A673 (cell line): ENCODE measurements around the gene ARHGAP4. TPM values are rescaled to one million over a fixed set of nuclear protein-coding genes. Genes with fewer than 3 reads are reported as not detected.

ENCODE experiments used
- BruUV-seq: library from RNA; stranded (reverse); fragments of 400-500 nt; replicated peaks from 2 replicates; lab custom pipeline; 2021; lab: Mats Ljungman, UMichigan
- CTCF ChIA-PET: fragments of 300-600 bp; sonication (Branson Sonifier 250); formaldehyde crosslinking; loops from one replicate; lab custom pipeline; 2022; ENCODE audit warnings: antibody characterized with exemption; lab: Charles Lee
- POLR2A ChIA-PET: fragments of 300-600 bp; sonication (Branson Sonifier 250); formaldehyde crosslinking; loops from one replicate; lab custom pipeline; 2022; ENCODE audit warnings: antibody characterized with exemption; ENCODE audit not compliant: low non-redundant PET; lab: Charles Lee
- DNase-seq: peaks from one replicate; pipeline ENCODE4 v3.0.0-alpha.2; 2015; ENCODE audit warnings: low spot score
- H3K27ac ChIP-seq: fragments of 200-600 bp; sonication (generic); 2 replicates; pipeline ENCODE4 v1.5.1; 2016; ENCODE audit warnings: mixed run types, low read depth, mild to moderate bottlenecking, mixed read lengths, antibody characterized with exemption, low read length; ENCODE audit not compliant: poor library complexity, severe bottlenecking
- H3K27me3 ChIP-seq: fragments of 200-600 bp; sonication (generic); replicated peaks from 2 replicates; pipeline ENCODE4 v1.6.1; 2017; ENCODE audit warnings: mixed run types, low read depth, mild to moderate bottlenecking, mixed read lengths, antibody characterized with exemption, low read length; ENCODE audit not compliant: insufficient read depth, poor library complexity
- H3K36me3 ChIP-seq: fragments of 200-600 bp; sonication (generic); 2 replicates; pipeline ENCODE4 v1.6.1; 2016; ENCODE audit warnings: mixed run types, mild to moderate bottlenecking, mixed read lengths, antibody characterized with exemption, low read length; ENCODE audit not compliant: insufficient read depth, poor library complexity, severe bottlenecking
- H3K4me1 ChIP-seq: fragments of 200-600 bp; sonication (generic); 2 replicates; pipeline ENCODE4 v1.6.1; 2017; ENCODE audit warnings: mixed run types, mild to moderate bottlenecking, mixed read lengths, antibody characterized with exemption, low read length; ENCODE audit not compliant: insufficient read depth, poor library complexity, severe bottlenecking
- H3K4me3 ChIP-seq: fragments of 200-600 bp; sonication (generic); 2 replicates; pipeline ENCODE4 v1.5.1; 2016; ENCODE audit warnings: low read depth, mixed run types, mild to moderate bottlenecking, mixed read lengths, low read length; ENCODE audit not compliant: poor library complexity, severe bottlenecking
- H3K9me3 ChIP-seq: fragments of 200-600 bp; sonication (generic); 2 replicates; pipeline ENCODE4 v1.6.1; 2016; ENCODE audit warnings: mixed run types, low read depth, mild to moderate bottlenecking, mixed read lengths, antibody characterized with exemption, low read length; ENCODE audit not compliant: poor library complexity, severe bottlenecking
- CTCF ChIP-seq: fragments of 300-800, 200-600 bp; sonication (generic); conservative IDR thresholded peaks from 2 replicates; pipeline ENCODE4 v1.5.1; 2017; ENCODE audit warnings: low read depth, mild to moderate bottlenecking, antibody characterized with exemption, low read length, moderate library complexity, mixed read lengths
- EZH2 ChIP-seq: fragments of 200-600 bp; sonication (generic); IDR thresholded peaks from 2 replicates; pipeline ENCODE4 v1.6.1; 2017; ENCODE audit warnings: borderline replicate concordance, low read depth, mild to moderate bottlenecking, mixed read lengths, antibody characterized with exemption, low read length; ENCODE audit not compliant: poor library complexity, severe bottlenecking
- intact Hi-C: fragments of 100-400 bp; cut with micrococcal nuclease; formaldehyde crosslinking; loops from one replicate; pipeline ENCODE4 v1.10.0; 2022; ENCODE audit not compliant: unreplicated experiment
- total RNA-seq: library from RNA; stranded (reverse); gene quantifications from 2 replicates; pipeline ENCODE4 v1.2.3, GENCODE V29; 2021

ARHGAP4 gene
- total RNA-seq, 1 experiment from 2014 or later = 43.0 TPM

GRCh38 chrX:153868576-153869472 is 57.2 kb downstream of the ARHGAP4 start:
- ChIA-PET POLR2A (no interaction called here), CTCF (no interaction called here)
- intact Hi-C loops = no loop called here
- DNase-seq = no peak
- no peak overlapping the region for H3K4me3 ChIP-seq
- H3K9me3 ChIP-seq = no peaks in the 10 kb centered on the region
- H3K36me3 ChIP-seq = no peaks in the 10 kb centered on the region
- no peak overlapping the region for H3K27ac ChIP-seq
- TF ChIP-seq CTCF = no peak
- no peak for TF ChIP-seq EZH2
- H3K4me1 ChIP-seq = no peaks in the 10 kb centered on the region
- peaks cover 3% of the 10 kb centered on the region for H3K27me3 ChIP-seq
- no TSS peak for BruUV-seq

DNA sequence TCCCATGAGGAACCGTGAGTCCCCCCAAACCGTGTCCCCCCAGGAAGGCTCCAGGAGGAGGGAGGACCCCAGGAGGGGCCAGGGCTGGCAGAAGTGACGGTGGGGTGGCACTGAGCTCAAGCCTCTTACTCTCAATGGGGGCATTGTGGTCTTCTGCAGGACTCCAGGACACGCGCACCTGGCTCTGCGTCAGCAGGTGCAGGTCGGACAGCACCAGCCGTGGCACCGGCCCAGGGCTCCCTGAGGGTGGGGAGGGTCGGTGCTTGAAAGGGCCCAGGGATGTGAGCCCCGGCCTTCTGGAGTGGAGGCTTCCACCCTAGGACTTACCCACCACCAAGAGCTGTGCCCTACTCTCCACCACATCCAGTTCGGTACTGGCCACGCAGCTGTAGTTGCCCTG is 58.4 kb downstream of the ARHGAP4 start:
- H3K27me3 ChIP-seq = peaks cover 1% of the 10 kb centered on the region
- no peak for DNase-seq
- H3K9me3 ChIP-seq = no peaks in the 10 kb centered on the region
- CTCF ChIA-PET = no interaction called here
- H3K36me3 ChIP-seq = no peaks in the 10 kb centered on the region
- H3K27ac ChIP-seq = no peak overlapping the region
- POLR2A ChIA-PET = no interaction called here
- TF ChIP-seq EZH2 (no peak), CTCF (no peak)
- H3K4me3 ChIP-seq = no peak overlapping the region
- intact Hi-C loops = no loop called here
- no peaks in the 10 kb centered on the region for H3K4me1 ChIP-seq
- BruUV-seq = no TSS peak

GRCh38 chrX:153867139-153867538 is 58.9 kb downstream of the ARHGAP4 start:
- Histone ChIP-seq H3K4me1 (no peaks in the 10 kb centered on the region), H3K36me3 (no peaks in the 10 kb centered on the region), H3K27ac (no peak overlapping the region), H3K9me3 (no peaks in the 10 kb centered on the region), H3K27me3 (no peaks in the 10 kb centered on the region), H3K4me3 (no peak overlapping the region)
- TF ChIP-seq CTCF (no peak), EZH2 (no peak)
- no TSS peak for BruUV-seq
- no peak for DNase-seq
- CTCF ChIA-PET = no interaction called here
- intact Hi-C loops = no loop called here
- POLR2A ChIA-PET = no interaction called here
